ENCODE data around the gene ZNF140. TPM values are rescaled to one million over a fixed set of nuclear protein-coding genes. Genes with fewer than 3 reads are reported as not detected.

Gene ZNF140
- total RNA-seq, 2 experiments from 2014 or later, result 13.1 to 13.4 TPM

- CTCF ChIA-PET (ENCODE audit: unreplicated experiment), result no interaction called here
- H3K79me2 ChIP-seq (ENCODE audit: insufficient read depth, low read depth, low read length), result peaks cover 8% of the 10 kb centered on the region; the same call in 1 of the 2 replicates
- DNase-seq (ENCODE audit: low spot score), result no peak
- H3K27ac ChIP-seq (ENCODE audit: low read depth, low read length, poor library complexity, severe bottlenecking), result no peak overlapping the region
- H3K4me1 ChIP-seq (ENCODE audit: insufficient read depth, low read length, poor library complexity, severe bottlenecking), result no peaks in the 10 kb centered on the region
- H2AFZ ChIP-seq (ENCODE audit: low read length), result no peak overlapping the region
- no peaks in the 10 kb centered on the region for H3K9me2 ChIP-seq (ENCODE audit: insufficient read depth, low read length)
- peaks cover 81% of the 10 kb centered on the region for H3K36me3 ChIP-seq (ENCODE audit: insufficient read depth, low read length)
- no peak overlapping the region for H3K4me2 ChIP-seq (ENCODE audit: low read length)
- no TSS peak for BruUV-seq (replicated peaks)
- POLR2A ChIA-PET, result no interaction called here
- no peak for TF ChIP-seq CTCF (conservative IDR thresholded peaks at IDR 0.05; ENCODE audit: low read length)
- no peak for TF ChIP-seq EZH2phosphoT487 (IDR thresholded peaks at IDR 0.05; ENCODE audit: borderline replicate concordance, low read depth, low read length)
- intact Hi-C loops (cut with micrococcal nuclease; ENCODE audit: unreplicated experiment), result no loop called here
- peaks cover 84% of the 10 kb centered on the region for H3K9me3 ChIP-seq (ENCODE audit: low read length)
- no peaks in the 10 kb centered on the region for H4K20me1 ChIP-seq (ENCODE audit: insufficient read depth, low read length)
- H3K4me3 ChIP-seq (ENCODE audit: low read depth, low read length, poor library complexity, severe bottlenecking), result no peak overlapping the region
Observed at GRCh38 chr12:133124674-133125073, 44.0 kb downstream of the ZNF140 start.

DNA sequence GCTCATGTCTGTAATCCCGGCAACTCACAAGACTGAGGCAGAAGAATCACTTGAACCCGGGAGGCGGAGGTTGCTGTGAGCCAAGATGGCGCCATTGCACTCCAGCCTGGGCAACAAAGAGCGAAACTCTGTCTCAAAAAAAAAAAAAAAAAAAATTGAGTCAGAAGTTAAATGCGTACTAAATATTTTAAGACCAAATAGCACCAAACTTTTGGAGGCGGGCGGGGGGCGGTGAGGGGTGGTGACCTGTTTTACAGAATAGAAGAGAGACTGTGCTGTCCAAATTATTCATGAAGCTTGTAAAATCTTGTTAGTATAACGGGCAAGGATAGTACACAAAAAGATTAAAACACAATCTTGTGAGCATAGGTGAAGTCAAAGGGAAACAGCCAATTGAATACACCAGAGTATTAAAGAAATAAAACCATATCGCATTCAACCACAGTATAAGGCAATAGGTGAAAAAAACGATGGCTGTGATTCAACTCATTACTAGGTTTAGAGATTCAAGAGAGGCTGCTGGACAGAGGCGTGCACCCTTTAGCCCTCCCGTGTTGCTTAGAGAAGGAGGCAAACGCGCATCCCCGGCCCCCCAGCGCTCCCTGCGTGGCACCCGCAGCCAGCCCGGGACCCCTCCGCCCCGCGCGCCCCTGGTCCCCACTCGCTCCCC, 48.8 kb downstream of the ZNF140 start:
- Histone ChIP-seq H3K27ac (ENCODE audit: low read depth, low read length, poor library complexity, severe bottlenecking) (peak overlapping the region; percentile 62), H3K9me3 (ENCODE audit: low read length) (peaks cover 62% of the 10 kb centered on the region), H4K20me1 (ENCODE audit: insufficient read depth, low read length) (no peaks in the 10 kb centered on the region), H3K4me3 (ENCODE audit: low read depth, low read length, poor library complexity, severe bottlenecking) (peak overlapping the region; percentile 79), H3K79me2 (ENCODE audit: insufficient read depth, low read depth, low read length) (peaks cover 8% of the 10 kb centered on the region; the same call in 1 of the 2 replicates), H3K4me2 (ENCODE audit: low read length) (peak overlapping the region; percentile 58), H3K9me2 (ENCODE audit: insufficient read depth, low read length) (no peaks in the 10 kb centered on the region), H2AFZ (ENCODE audit: low read length) (peak overlapping the region; percentile 71), H3K36me3 (ENCODE audit: insufficient read depth, low read length) (peaks cover 45% of the 10 kb centered on the region), H3K4me1 (ENCODE audit: insufficient read depth, low read length, poor library complexity, severe bottlenecking) (no peaks in the 10 kb centered on the region)
- CTCF ChIA-PET (ENCODE audit: unreplicated experiment), result no interaction called here
- no peak for TF ChIP-seq EZH2phosphoT487 (IDR thresholded peaks at IDR 0.05; ENCODE audit: borderline replicate concordance, low read depth, low read length)
- 0 out of 2 replicates have a peak, but pooled peaks have one; percentile 9 for TF ChIP-seq CTCF (conservative IDR thresholded peaks at IDR 0.05; ENCODE audit: low read length)
- intact Hi-C loops (cut with micrococcal nuclease; ENCODE audit: unreplicated experiment), result loop anchor here (1.0 kb wide), 1 partner anchor 49 kb away; the partner anchor contains the start of gene ZNF140
- POLR2A ChIA-PET, result interaction anchor here (0.8 kb wide), 1 partner anchor 52 kb away, joined by 3 read pairs; the partner anchor contains the start of gene ZNF268
- BruUV-seq (replicated peaks), result no TSS peak
- DNase-seq (ENCODE audit: low spot score), result peak; percentile 44

All from OCI-LY7 (cell line).